ENCODE data around the gene LCN6. TPM values are rescaled to one million over a fixed set of nuclear protein-coding genes. Genes with fewer than 3 reads are reported as not detected.
A peak's percentile ranks its signal among the peaks of the same experiment; 100 is the strongest.

Gene LCN6
- total and polyA plus RNA-seq, 2 of the 13 experiments (the other 11 are each of a cell fraction or from before 2014, with no cell fraction given) = not detected

GRCh38 chr9:136754059-136754572 lies 5.8 kb upstream of the LCN6 start:
- no peak overlapping the region for H3K9ac ChIP-seq (ENCODE audit: insufficient read depth, low read depth, low read length)
- peaks cover 15% of the 10 kb centered on the region for H3K9me3 ChIP-seq (ENCODE audit: low read length)
- POLR2A ChIA-PET = interaction anchor here (0.8 kb wide), 1 partner anchor 26 kb away, joined by 3 read pairs; no protein-coding TSS in a partner anchor
- in situ Hi-C loops (cut with HindIII; ENCODE audit: extremely low pct_ligation_motif_present, low pct_unique_long_range_greater_than_20kb) (no loop called here), intact Hi-C loops (cut with micrococcal nuclease; ENCODE audit: unreplicated experiment) (no loop called here)
- no peak for DNase-seq (ENCODE audit: low spot score)
- FAIRE-seq = no peak
- H3K27me3 ChIP-seq (ENCODE audit: control insufficient read depth in 1 of 2, insufficient read depth in 2 of 2, low read length in 2 of 2) = peaks cover 11 to 48% of the 10 kb centered on the region in 2 experiments; a peak in 4 of 5 replicates
- no peak overlapping the region for H2AFZ ChIP-seq (ENCODE audit: low read length)
- ATAC-seq = no peak
- H3K4me1 ChIP-seq (ENCODE audit: insufficient read depth, low read length) = peaks cover 12% of the 10 kb centered on the region; the same call in 1 of the 2 replicates
- no peaks in the 10 kb centered on the region for H3K36me3 ChIP-seq (replicated peaks in 1 of 2; ENCODE audit: control insufficient read depth in 1 of 2, insufficient read depth in 2 of 2, low read length in 2 of 2)
- H3K27ac ChIP-seq (ENCODE audit: extremely low read length, insufficient read depth, low read length) = no peak overlapping the region
- H3K4me3 ChIP-seq (replicated peaks in 1 of 3; ENCODE audit: insufficient read depth in 1 of 3, low read depth in 2 of 3, low read length in 3 of 3) = no peak overlapping the region
- no peaks in the 10 kb centered on the region for H4K20me1 ChIP-seq (ENCODE audit: insufficient read depth, low read length)
- CTCF ChIA-PET (ENCODE audit: low intra/inter-chr PET ratio, low total read pairs) = no interaction called here
- no TSS peak for BruUV-seq (replicated peaks)
- no peak overlapping the region for H3K4me2 ChIP-seq (ENCODE audit: low read depth, low read length)
- H3K79me2 ChIP-seq (ENCODE audit: insufficient read depth, low read length) = no peaks in the 10 kb centered on the region
- WGBS (ENCODE audit: low lambda C conversion rate) = 0% methylated on average over 1 of the region's 17 CpGs
- no peak for TF ChIP-seq TERF1 (CRISPR knock-in tag; IDR thresholded peaks at IDR 0.05)
- TF ChIP-seq ZMYM4 (CRISPR knock-in tag; IDR thresholded peaks at IDR 0.05) = no peak
- TF ChIP-seq FOXJ3 (CRISPR knock-in tag; IDR thresholded peaks at IDR 0.05; ENCODE audit: borderline replicate concordance) = no peak
- TF ChIP-seq TEF (CRISPR knock-in tag; IDR thresholded peaks at IDR 0.05) = no peak
- no peak for TF ChIP-seq ZNF317 (CRISPR knock-in tag; IDR thresholded peaks at IDR 0.05)
- no peak for TF ChIP-seq HNF4G (IDR thresholded peaks at IDR 0.05; ENCODE audit: borderline replicate concordance, low read depth, low read length)
- no peak for TF ChIP-seq HNF4G (CRISPR knock-in tag; IDR thresholded peaks at IDR 0.05; ENCODE audit: borderline replicate concordance, low read depth)
- TF ChIP-seq TCF7 (IDR thresholded peaks at IDR 0.05; ENCODE audit: low read depth) = no peak
- TF ChIP-seq BHLHE40 (IDR thresholded peaks at IDR 0.05; ENCODE audit: low read length) = peak; percentile 73
- no peak for TF ChIP-seq RNF219 (CRISPR knock-in tag; IDR thresholded peaks at IDR 0.05)
- TF ChIP-seq ZNF230 (CRISPR knock-in tag; IDR thresholded peaks at IDR 0.05) = no peak
- TF ChIP-seq SP1 (IDR thresholded peaks at IDR 0.05) = no peak
- TF ChIP-seq SP1 (CRISPR knock-in tag; IDR thresholded peaks at IDR 0.05) = no peak
- TF ChIP-seq HNF1B (CRISPR knock-in tag; IDR thresholded peaks at IDR 0.05) = no peak
- TF ChIP-seq ZMYM3 (CRISPR knock-in tag; IDR thresholded peaks at IDR 0.05) = 0 out of 2 replicates have a peak, but pooled peaks have one; percentile 14
- TF ChIP-seq ZFX (CRISPR knock-in tag; IDR thresholded peaks at IDR 0.05; ENCODE audit: low read depth) = no peak
- no peak for TF ChIP-seq SALL2 (CRISPR knock-in tag; IDR thresholded peaks at IDR 0.05)
- TF ChIP-seq ELF4 (CRISPR knock-in tag; IDR thresholded peaks at IDR 0.05; ENCODE audit: borderline replicate concordance) = no peak
- TF ChIP-seq KMT2A (CRISPR knock-in tag; IDR thresholded peaks at IDR 0.05) = no peak
- no peak for TF ChIP-seq ZNF205 (CRISPR knock-in tag; IDR thresholded peaks at IDR 0.05)
- TF ChIP-seq NFYB (CRISPR knock-in tag; IDR thresholded peaks at IDR 0.05) = no peak
- TF ChIP-seq ZNF563 (CRISPR knock-in tag; IDR thresholded peaks at IDR 0.05) = no peak
